Upper lobe of left lung (tissue), 6 donors: ENCODE results near the gene LBP. TPM values are rescaled to one million over a fixed set of nuclear protein-coding genes. Genes with fewer than 3 reads are reported as not detected.

Experiments used
- ATAC-seq, 2 donors: fragments of 200-7000 bp; cut with Tn5 transposase; one replicate each; pipeline ENCODE4 v1.9.1; 2022; ENCODE audit warnings: mild to moderate bottlenecking in 2 of 2, moderate library complexity in 2 of 2; ENCODE audit not compliant: low FRiP score in 2 of 2
- DNase-seq, 2 donors: peaks; one replicate each; pipeline ENCODE4 v3.0.0-alpha.2; 2019 to 2020
- H3K27ac ChIP-seq, 4 donors: fragments of 200-600 bp; sonication (generic); one replicate each; pipeline ENCODE4 v1.5.1; 2016 to 2019
- H3K27me3 ChIP-seq, 4 donors: fragments of 200-600 bp; sonication (generic); one replicate each; pipeline ENCODE4 v1.5.1; 2017 to 2019
- H3K36me3 ChIP-seq, 4 donors: fragments of 200-600 bp; sonication (generic); one replicate each; pipeline ENCODE4 v1.5.1; 2016 to 2019
- H3K4me1 ChIP-seq, 4 donors: fragments of 200-600 bp; sonication (generic); one replicate each; pipeline ENCODE4 v1.5.1; 2018 to 2019
- H3K4me3 ChIP-seq, 4 donors: fragments of 200-600 bp; sonication (generic); one replicate each; pipeline ENCODE4 v1.5.1; 2017 to 2019; ENCODE audit warnings: mild to moderate bottlenecking in 2 of 4, moderate library complexity in 1 of 4
- H3K9me3 ChIP-seq, 4 donors: fragments of 200-600 bp; sonication (generic); one replicate each; pipeline ENCODE4 v1.5.1; 2018 to 2019
- EP300 ChIP-seq, 4 donors: sonication (generic); formaldehyde crosslinking; IDR thresholded peaks; one replicate each; pipeline ENCODE4 v1.5.1; 2017; ENCODE audit warnings: antibody characterized with exemption in 4 of 4, control low read depth in 2 of 4
- POLR2A ChIP-seq, 4 donors: fragments of 450-650 bp; IDR thresholded peaks; one replicate each; pipeline ENCODE4 v1.5.1; 2016 to 2017; ENCODE audit warnings: antibody characterized with exemption in 4 of 4, mild to moderate bottlenecking in 2 of 4
- POLR2AphosphoS5 ChIP-seq, 2 donors: sonication (generic); formaldehyde crosslinking; IDR thresholded peaks; one replicate each; pipeline ENCODE4 v1.5.1; 2017; ENCODE audit warnings: antibody characterized with exemption in 2 of 2
- whole genome bisulfite sequencing, 2 donors: methylation state at CpG; one replicate each; pipeline ENCODE4 v1.1.5; 2017 to 2018; 5-methylcytosine and 5-hydroxymethylcytosine counted together
- total RNA-seq, 6 donors: library from RNA; depleted of rRNA in 4 of 6; stranded (reverse); fragments of >200 nt in 4 of 6; gene quantifications; one replicate each; pipeline versions ENCODE4 v1.1.0 to v1.2.1, GENCODE V29; 2016 to 2021
- TF ChIP-seq, protein P1 (sequence below), 6 experiments: fragments of 450-650 bp in 4 of 6; fragments of 200-600 bp in 2 of 6; sonication (generic) in 2 of 6; IDR thresholded peaks; one replicate each; pipeline ENCODE4 v1.5.1; 2016 to 2019; ENCODE audit warnings: antibody characterized with exemption in 6 of 6
- donor health status: DM: no; HTN: no; CAD: no; lungs with moderate emphysema.
- donor health status: DM: no; HTN: yes; CAD: no; lungs with severe emphysema.

LBP gene
- total RNA-seq, 6 donors from 2014 or later: 0.14 to 0.44 (median 0.30) TPM; not detected in 3

DNA sequence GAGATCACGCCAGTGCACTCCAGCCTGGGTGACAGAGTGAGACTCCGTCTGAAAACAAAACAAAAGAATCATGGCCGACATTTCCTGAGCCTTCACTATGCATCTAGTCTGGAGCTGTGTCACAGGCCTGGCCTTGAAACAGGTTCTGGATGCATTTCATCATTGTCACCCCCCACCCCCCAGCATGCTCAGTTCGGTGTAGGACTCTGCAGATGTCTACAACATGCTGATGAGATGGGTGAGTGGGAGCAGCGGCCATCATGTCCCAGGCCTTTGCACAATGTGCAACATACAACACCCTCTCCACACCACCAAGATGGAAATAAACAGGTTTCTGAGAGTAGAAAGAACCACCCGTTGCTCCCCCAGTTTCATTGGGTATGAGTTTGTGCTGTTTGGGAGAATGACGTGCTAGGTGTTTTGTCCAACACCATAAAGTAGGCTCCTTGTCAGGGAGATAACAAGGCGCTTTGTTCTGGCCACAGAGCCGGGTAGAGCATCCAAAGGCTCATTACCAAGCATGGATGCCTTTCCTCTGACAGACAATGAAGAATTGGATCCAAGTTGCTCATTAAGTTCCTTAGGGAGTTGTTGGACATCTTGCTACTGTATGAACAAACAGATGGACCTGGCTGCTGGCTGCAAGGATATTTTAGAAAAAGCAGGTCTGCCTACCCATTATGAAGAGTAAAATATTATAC lies 66.7 kb downstream of the LBP start:
- Histone ChIP-seq H3K4me1 (no peaks in the 10 kb centered on the region), H3K36me3 (peaks cover 0 to 51% (median 17%) of the 10 kb centered on the region in 4 donors), H3K27ac (no peak overlapping the region), H3K9me3 (no peaks in the 10 kb centered on the region), H3K4me3 (no peak overlapping the region), H3K27me3 (no peaks in the 10 kb centered on the region)
- no peak for TF ChIP-seq EP300 (IDR thresholded peaks at IDR 0.05)
- peak in 1 of 2 donors; percentile 23 for ATAC-seq
- 90 to 98% methylated on average over 8 to 9 of the region's 9 CpGs for WGBS, 2 donors
- no peak for DNase-seq

- Histone ChIP-seq H3K36me3 (peaks cover 4 to 70% (median 34%) of the 10 kb centered on the region in 4 donors), H3K4me3 (no peak overlapping the region), H3K9me3 (no peaks in the 10 kb centered on the region), H3K4me1 (no peaks in the 10 kb centered on the region), H3K27ac (no peak overlapping the region), H3K27me3 (no peaks in the 10 kb centered on the region)
- DNase-seq (peak in 1 of 2 donors; percentile 55), ATAC-seq (no peak)
- no peak for TF ChIP-seq POLR2AphosphoS5 (IDR thresholded peaks at IDR 0.05)
- no peak for TF ChIP-seq EP300 (IDR thresholded peaks at IDR 0.05)
- TF ChIP-seq, protein P1, sequence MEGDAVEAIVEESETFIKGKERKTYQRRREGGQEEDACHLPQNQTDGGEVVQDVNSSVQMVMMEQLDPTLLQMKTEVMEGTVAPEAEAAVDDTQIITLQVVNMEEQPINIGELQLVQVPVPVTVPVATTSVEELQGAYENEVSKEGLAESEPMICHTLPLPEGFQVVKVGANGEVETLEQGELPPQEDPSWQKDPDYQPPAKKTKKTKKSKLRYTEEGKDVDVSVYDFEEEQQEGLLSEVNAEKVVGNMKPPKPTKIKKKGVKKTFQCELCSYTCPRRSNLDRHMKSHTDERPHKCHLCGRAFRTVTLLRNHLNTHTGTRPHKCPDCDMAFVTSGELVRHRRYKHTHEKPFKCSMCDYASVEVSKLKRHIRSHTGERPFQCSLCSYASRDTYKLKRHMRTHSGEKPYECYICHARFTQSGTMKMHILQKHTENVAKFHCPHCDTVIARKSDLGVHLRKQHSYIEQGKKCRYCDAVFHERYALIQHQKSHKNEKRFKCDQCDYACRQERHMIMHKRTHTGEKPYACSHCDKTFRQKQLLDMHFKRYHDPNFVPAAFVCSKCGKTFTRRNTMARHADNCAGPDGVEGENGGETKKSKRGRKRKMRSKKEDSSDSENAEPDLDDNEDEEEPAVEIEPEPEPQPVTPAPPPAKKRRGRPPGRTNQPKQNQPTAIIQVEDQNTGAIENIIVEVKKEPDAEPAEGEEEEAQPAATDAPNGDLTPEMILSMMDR (IDR thresholded peaks at IDR 0.05): no peak
- TF ChIP-seq POLR2A (IDR thresholded peaks at IDR 0.05): no peak
- 93 to 94% methylated on average over 14 of the region's 14 CpGs for WGBS, 2 donors
These were observed 68.6 kb downstream of the LBP start for GRCh38 chr20:38414769-38415450.

GRCh38 chr20:38418509-38419204 lies 72.4 kb downstream of the LBP start:
- Histone ChIP-seq H3K9me3 (no peaks in the 10 kb centered on the region), H3K27me3 (no peaks in the 10 kb centered on the region), H3K27ac (no peak overlapping the region), H3K4me1 (no peaks in the 10 kb centered on the region), H3K36me3 (peaks cover 16 to 86% (median 61%) of the 10 kb centered on the region in 4 donors), H3K4me3 (no peak overlapping the region)
- TF ChIP-seq EP300 (IDR thresholded peaks at IDR 0.05) (no peak), POLR2A (IDR thresholded peaks at IDR 0.05) (no peak), POLR2AphosphoS5 (IDR thresholded peaks at IDR 0.05) (no peak)
- TF ChIP-seq, protein P1 (IDR thresholded peaks at IDR 0.05): no peak
- DNase-seq: no peak
- WGBS, 2 donors: 73 to 79% methylated on average over 4 of the region's 4 CpGs
- peak in 1 of 2 donors; percentile 47 for ATAC-seq

DNA sequence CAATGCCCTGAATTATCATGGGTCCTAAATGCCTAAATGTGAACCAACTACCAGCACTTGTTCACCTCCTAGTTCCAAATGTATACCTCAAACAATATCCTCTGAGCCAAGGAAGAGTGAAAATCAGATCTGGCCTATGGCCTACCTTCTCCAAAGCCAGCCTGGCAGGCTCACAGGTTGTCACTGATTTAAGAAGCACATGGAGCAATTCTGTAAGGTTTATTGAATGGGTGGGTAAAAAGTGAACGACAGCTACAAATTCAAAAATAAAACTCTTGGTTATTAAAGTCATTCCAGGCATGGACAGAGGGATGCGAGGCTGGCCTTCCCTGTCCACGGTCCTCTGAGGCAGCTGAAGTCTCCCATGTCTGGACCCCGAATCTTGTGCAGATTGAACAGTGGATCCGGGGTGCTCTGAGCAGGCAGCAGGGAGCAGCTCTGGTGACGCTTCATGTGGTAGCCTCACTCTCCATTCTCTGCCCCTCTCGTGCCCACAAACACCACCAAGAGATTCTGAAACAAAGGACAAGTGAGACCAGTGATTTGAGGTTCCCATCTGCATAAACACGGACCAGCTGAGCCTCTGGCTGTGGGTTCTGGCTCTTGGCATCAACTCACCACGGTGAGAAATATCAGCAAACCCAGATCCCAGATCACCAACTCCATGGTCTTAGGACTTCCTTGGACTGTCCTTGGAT lies 74.3 kb downstream of the LBP start:
- TF ChIP-seq EP300 (IDR thresholded peaks at IDR 0.05): no peak
- TF ChIP-seq POLR2AphosphoS5 (IDR thresholded peaks at IDR 0.05): no peak
- TF ChIP-seq POLR2A (IDR thresholded peaks at IDR 0.05): no peak
- TF ChIP-seq, protein P1 (IDR thresholded peaks at IDR 0.05): no peak
- Histone ChIP-seq H3K4me1 (no peaks in the 10 kb centered on the region), H3K27ac (no peak overlapping the region), H3K36me3 (peaks cover 19 to 94% (median 68%) of the 10 kb centered on the region in 4 donors), H3K27me3 (no peaks in the 10 kb centered on the region), H3K9me3 (no peaks in the 10 kb centered on the region), H3K4me3 (no peak overlapping the region)
- no peak for ATAC-seq
- DNase-seq: no peak
- 92 to 94% methylated on average over 8 to 9 of the region's 9 CpGs for WGBS, 2 donors

- H3K4me1 ChIP-seq: no peaks in the 10 kb centered on the region
- H3K4me3 ChIP-seq: no peak overlapping the region
- DNase-seq (no peak), ATAC-seq (no peak)
- 80% methylated on average over 8 to 10 of the region's 10 CpGs for WGBS, 2 donors
- H3K36me3 ChIP-seq: peaks cover 25 to 96% (median 77%) of the 10 kb centered on the region in 4 donors
- TF ChIP-seq POLR2AphosphoS5 (IDR thresholded peaks at IDR 0.05) (no peak), EP300 (IDR thresholded peaks at IDR 0.05) (no peak)
- H3K27me3 ChIP-seq: no peaks in the 10 kb centered on the region
- H3K27ac ChIP-seq: no peak overlapping the region
- H3K9me3 ChIP-seq: no peaks in the 10 kb centered on the region
These were observed 75.6 kb downstream of the LBP start for GRCh38 chr20:38421915-38422314.
